HG02870 (cell line): Measurements from ENCODE around the gene MTA3.

Source experiments
- ATAC-seq: cut with Tn5 transposase; IDR thresholded peaks from one replicate; pipeline ENCODE4 v1.9.1; 2021; ENCODE audit warnings: mild to moderate bottlenecking, moderate library complexity; ENCODE audit not compliant: unreplicated experiment

Gene MTA3

DNA sequence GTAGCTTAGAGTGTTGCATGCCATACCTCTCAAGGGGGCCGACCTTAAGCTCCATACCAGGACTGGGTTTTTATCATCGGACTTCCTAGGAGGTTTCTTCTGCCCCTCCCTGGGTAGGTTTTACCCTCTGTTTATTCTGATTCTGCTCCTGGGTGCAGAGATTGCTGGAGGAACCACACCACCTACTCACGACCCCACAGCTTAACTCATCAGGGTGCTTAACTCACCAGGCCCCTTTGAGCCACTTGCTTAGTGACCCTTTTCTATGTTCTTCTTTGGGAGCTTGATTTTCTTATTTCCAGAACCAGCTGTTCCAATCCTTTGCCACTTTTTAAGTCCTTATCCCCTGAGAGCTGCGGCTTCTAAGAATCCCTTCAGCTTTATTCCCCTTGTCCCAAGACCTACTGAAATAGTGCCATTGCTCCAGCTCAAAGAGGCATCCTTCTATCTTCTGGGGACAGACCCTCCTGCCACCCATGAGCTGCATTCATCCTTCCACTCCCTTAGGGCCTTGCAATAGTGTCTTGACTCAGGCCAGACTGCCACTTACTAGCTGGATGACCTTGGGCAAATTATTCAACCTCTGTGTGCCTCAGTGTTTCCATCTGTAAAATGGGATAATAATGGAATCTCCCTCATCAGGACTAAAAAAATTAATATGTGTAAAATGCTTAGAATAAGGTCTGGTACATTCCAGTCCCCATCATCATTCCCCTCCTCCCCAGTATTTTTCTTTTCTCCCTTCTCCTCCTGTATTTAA, 189.7 kb downstream of the MTA3 start:
- ATAC-seq = no peak

DNA sequence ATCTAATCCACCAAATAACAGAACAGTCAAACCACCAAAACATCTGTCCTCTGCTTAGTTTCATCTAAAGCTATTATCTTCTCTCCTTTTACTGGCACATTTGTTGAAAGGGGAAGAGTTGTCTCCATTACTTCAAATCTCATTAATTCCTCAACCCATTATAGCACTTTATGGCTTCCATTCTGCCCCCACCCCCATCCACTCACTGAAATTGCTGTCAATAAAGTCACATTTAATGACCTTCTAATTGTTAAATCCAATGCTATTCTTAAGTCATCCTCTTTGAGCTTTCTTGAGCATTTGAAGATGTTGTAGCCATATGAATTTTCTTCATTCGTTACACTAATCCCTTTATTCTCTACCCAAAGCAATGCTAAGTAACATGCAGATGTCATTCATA, 190.3 kb downstream of the MTA3 start:
- no peak for ATAC-seq

- ATAC-seq = no peak
Observed at GRCh38 chr2:42761554-42761953, 193.1 kb downstream of the MTA3 start.

GRCh38 chr2:42762155-42762554, 193.7 kb downstream of the MTA3 start:
- no peak for ATAC-seq

DNA sequence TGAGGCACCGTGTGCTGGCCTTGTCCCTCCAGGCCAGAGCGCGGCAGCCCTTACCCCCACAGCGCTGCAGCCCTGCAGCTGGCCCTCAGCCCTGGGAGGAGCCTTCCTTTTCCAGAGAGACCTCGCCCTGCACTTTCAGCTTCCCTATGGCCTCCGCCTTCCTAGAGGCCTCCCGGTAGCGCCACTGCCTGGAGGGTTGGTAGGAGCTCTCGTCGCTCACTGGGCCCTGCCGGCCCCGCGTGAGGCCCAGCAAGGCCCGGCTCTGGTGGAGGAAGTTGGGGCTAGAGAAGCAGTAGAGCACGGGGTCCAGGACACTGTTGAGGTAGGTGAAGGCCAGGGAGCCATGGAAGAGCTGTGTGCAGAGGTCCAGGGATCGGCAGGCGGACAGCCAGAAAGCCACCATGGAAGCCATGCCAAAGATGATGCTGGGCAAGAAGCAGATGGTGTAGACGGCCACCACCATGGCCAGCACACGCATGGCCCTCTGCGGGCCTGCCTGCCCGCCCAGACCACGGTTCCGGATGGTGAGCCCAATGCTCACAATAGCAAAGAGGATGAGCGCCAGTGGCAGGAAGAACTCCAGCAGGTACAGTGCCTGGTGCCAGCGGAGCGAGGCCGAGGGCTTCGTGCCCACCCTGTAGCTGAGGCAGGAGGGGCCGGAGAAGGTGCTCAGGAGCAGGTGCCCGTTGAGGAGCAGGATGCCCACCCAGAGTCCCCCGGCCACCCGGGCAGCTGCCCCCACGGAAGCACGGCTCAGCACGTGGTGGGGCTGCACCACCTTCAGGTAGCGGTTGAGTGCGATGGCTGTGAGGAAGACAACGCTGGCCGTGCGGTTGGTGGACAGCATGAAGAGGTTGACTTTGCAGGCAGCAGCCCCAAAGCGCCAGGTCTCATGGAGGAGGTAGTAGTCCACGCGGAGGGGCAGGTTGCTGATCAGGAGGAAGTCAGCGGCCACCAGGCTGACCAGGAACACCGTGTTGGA, 194.7 kb downstream of the MTA3 start:
- no peak for ATAC-seq

GRCh38 chr2:42764096-42764495, 195.7 kb downstream of the MTA3 start, which contains the start of gene OXER1:
TSS of gene OXER1 (minus strand) at chr2:42764135. CDS start at chr2:42764062, 73 bp downstream.
- no peak for ATAC-seq

DNA sequence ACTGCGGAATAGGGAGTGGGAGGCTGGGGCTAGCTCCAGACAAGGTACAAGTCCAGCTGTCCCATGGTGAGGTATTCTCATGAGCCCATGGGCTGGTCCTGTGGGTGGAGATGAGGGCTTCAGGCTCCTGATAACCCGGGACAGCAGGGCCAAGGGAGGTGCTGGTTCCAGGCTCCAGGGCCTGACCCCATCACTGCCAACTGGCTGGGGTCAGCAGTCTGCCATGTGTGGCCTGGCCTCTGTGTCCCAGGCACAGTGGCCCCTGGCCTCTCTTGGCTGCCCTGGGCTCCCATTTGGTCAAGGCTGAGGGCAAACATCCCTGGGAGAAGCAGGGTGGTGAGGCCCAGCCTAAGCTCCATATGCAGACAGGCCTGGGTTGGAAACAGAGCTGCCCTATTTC, 196.5 kb downstream of the MTA3 start:
- no peak for ATAC-seq

GRCh38 chr2:42765686-42766085, 197.3 kb downstream of the MTA3 start:
- no peak for ATAC-seq

DNA sequence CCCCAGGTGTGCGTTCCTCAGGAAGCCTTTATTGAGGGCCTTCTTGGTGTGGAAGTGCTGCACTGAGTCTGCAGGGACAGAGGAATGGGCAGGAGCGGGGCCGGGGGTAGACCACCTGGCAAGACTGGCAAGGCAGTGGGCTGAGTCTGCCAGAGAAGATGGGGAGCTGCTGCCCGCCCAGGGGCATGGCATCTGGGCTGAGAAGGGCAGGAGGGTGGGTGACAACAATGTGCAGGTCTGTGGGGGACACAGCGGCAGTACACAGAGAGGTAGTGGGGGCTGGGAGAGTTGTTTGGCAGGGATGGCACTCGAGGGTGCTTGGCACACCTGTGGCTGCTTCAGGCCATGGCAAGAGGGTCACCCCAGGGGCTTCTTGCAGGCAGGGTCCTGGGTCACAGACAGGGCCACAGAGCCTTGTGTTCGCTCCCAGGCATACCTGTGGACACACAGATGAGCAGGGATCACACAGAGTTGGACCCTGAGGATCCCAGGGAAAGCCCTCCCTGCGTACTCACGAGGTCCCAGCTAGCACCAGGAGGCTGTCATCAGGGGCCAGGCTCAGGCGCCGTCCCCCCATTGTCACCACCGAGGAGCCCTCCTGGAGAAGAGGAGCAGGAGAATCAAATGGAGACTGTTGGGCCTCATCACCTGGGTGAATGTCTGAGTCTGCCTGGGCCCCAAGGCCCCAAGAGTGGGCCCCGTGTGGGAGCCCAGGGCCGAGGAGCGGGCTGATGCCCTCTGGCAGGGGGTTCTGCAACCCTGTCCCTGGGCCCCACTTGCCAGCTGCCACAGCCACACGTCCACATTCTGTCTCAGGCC, 198.9 kb downstream of the MTA3 start:
- ATAC-seq = no peak

DNA sequence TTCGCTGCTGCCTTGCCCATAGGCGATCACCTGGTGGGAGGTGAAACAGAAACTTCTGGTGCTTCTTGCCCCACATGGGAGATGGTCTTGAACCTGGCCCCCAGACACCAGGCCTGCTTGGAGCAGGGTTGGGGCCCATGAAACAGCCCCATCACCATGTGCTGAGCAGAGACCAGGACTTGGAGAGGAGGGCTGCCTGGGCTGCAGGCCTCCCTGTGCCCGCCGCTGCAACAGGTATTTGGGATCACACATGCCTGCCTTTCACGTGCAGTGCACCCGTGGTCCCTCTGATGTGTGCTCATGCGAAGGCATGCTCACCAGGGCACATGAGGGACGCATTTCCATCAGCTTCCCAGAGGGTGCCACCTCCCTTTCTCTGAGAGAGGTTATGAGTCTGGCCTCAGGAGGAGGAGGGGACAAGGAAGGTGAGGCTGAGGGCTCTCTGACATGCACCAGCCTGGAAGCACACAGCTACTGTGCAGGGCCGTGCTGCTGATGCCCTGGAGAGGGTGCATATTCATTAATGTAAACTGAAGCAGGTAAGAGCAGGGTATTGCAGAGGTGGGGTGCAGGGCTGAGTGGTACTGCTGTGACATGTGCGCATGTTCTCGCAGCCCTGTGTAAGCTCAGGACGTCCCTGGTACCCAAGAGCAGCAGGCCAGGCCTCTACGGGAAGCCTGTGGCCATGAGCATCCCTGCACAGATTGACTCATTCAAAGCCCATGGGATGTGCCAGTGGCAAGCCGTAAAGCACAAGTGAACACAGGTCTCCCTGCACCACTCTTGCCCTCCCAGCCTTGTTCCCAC, 199.7 kb downstream of the MTA3 start:
- no peak for ATAC-seq

DNA sequence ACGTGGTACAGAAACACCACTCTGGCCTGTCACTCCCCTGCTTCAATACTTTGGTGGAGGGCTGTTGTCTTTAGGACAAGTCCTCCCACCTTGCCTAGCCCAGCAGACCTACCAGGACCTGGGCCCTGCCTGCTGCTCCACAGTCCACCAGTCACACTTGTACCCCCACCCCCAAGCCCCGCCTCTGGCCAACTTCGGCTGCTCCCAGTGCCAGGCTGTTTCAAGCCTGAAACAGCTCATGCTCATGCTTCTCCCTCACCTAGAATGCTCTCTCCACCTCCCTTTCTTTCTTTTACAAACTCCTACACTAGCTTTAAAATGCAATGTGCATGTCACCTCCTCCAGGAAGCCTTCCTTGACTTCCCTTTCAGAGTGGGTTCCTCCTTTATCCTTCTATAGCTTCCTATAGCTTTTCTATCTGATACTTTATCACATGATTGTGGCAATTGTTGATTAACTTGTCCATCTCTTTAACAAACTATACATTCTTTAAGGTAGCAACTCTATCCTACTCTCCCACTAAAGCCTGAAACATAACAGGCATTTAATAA, 200.3 kb downstream of the MTA3 start:
- ATAC-seq = no peak

- no peak for ATAC-seq
Observed at GRCh38 chr2:42769583-42770287, 201.3 kb downstream of the MTA3 start.

GRCh38 chr2:42770288-42771131, 202.1 kb downstream of the MTA3 start:
- ATAC-seq = peak; percentile 69

DNA sequence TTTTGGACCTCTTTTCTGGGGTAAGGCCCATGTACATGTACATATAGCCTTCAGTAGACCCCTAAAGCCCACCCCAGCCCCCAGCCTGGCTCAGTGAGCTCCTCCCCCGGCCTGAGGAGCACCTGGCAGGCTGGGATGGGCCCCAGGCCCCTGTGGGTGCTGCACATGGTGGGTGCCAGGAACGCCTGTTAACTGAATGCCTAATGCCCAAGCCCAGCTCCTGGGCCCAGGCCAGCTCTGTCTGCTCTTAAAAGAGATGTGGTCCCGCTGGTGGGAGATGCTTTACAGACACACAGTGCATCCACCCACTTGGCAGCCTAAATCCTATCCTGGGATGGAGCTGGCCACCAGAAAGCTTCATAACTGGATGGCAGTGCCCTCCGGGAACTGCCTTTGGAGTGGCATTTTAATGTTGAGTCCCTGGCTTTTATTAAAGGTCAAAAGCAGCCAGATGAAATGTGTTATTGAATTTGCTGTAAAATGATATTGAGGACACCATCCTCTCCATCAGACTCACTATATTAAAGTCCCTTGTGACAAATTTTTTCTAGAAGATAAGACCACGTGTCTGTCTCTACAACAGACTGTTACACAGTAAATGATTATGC, 203.2 kb downstream of the MTA3 start:
- ATAC-seq = no peak

- no peak for ATAC-seq
Observed at GRCh38 chr2:42775186-42775585, 206.8 kb downstream of the MTA3 start.

DNA sequence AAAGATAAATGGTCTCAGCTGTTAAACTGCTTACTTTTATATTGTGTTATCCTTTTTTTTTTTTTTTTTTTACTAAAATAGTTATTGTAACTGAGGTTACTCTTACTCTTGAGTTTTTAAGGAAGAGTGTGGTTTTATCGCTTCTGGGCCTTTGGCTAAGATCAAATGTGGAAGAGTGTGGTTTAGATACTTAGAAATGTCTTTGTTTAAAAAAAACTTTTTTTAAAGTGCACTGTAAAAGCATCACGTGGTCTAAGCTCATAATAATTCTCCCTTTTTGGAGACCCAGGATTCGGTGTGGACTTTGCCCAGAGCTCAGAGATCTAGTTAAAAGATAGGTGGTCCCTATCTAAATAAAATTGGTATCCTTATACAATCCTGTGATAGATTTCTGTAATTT, 207.4 kb downstream of the MTA3 start:
- no peak for ATAC-seq

DNA sequence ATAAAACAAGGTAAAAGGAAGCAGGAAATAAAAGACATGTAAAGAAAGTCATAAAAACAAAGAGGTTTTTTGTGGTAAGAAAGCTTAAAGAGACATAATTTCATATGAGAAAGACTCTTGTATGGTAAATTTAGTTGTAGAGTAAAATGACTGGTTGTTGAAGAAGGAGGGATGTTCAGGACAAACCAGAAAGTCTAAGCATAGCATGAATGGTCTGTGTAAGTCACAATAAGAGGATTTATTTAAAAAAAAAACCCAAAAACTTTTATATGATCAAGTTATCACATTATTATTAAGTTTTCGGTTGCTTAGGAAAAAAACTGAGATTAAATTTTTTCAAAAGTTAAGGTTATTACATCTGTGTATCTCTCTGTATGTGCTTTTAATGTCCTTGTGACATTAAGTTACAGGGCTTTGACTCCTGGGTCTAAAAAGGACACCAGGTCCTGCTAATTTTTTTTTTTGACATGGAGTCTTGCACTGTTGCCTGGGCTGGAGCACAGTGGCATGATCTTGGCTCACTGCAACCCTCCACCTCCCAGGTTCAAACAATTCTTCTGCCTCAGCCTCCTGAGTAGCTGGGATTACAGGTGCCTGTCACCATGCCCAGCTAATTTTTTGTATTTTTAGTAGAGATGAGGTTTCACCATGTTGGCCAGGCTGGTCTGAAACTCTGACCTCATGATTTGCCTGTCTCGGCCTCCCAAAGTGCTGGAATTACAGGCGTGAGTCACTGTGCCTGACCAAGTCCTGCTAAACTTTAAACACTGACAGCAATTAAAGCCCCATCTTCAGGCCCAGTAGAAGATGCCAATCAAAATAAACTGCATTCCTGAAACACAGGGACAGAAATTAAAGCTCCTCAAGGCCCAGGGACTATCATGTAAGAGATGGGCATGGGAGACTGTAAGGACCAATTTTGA, 209.7 kb downstream of the MTA3 start:
- ATAC-seq = no peak
